ENCODE measurements around the gene HTR2A.

Gene HTR2A

DNA sequence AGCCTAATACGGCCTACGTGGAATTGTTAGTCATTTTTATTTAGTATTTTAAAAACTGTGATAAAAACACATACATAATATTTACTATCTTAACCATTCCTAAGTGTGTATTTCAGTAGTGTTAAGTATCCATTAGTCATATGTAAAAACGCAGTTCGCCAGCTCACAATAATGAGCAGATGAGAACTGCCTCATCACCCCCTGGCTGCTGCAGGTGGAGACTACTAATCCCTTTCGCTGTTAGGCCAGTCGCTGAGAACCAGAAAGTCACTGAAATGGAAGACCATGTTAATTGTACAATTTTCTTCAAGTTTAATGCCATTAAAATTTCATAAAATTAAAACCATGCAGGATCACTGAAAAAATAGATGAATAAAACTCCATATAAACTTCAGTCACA lies 101.5 kb downstream of the HTR2A start:
- Histone ChIP-seq H3K27me3 (ENCODE audit: control insufficient read depth in 1 of 2, insufficient read depth in 2 of 2, low read length in 2 of 2) (no peaks in the 10 kb centered on the region), H3K27ac (ENCODE audit: low read length) (no peak overlapping the region), H3K36me3 (ENCODE audit: control insufficient read depth in 2 of 2, insufficient read depth in 2 of 2, low read length in 2 of 2) (peaks cover 0 to 7% of the 10 kb centered on the region in 2 donors), H3K4me1 (ENCODE audit: control insufficient read depth, insufficient read depth, low read length) (peaks cover 20% of the 10 kb centered on the region), H3K9ac (ENCODE audit: low read length in 2 of 2) (no peak overlapping the region), H3K9me3 (ENCODE audit: control insufficient read depth in 2 of 2, low read length in 2 of 2) (no peaks in the 10 kb centered on the region), H3K4me3 (ENCODE audit: low read length in 2 of 2) (peak overlapping the region in 1 of 2 donors; percentile 90)

- Histone ChIP-seq H3K36me3 (ENCODE audit: control insufficient read depth in 2 of 2, insufficient read depth in 2 of 2, low read length in 2 of 2) (peaks cover 22 to 33% of the 10 kb centered on the region in 2 donors), H3K4me3 (ENCODE audit: low read length in 2 of 2) (no peak overlapping the region)
These were observed 113.3 kb downstream of the HTR2A start for GRCh38 chr13:46783504-46783903.

GRCh38 chr13:46782691-46783090 lies 114.2 kb downstream of the HTR2A start:
- no peak overlapping the region for H3K4me3 ChIP-seq (ENCODE audit: low read length in 2 of 2)
- no peaks in the 10 kb centered on the region for H3K9me3 ChIP-seq (ENCODE audit: control insufficient read depth in 2 of 2, low read length in 2 of 2)
- H3K4me1 ChIP-seq (ENCODE audit: control insufficient read depth, insufficient read depth, low read length) = no peaks in the 10 kb centered on the region
- peaks cover 22 to 33% of the 10 kb centered on the region in 2 donors for H3K36me3 ChIP-seq (ENCODE audit: control insufficient read depth in 2 of 2, insufficient read depth in 2 of 2, low read length in 2 of 2)
- no peak overlapping the region for H3K27ac ChIP-seq (ENCODE audit: low read length)
- H3K27me3 ChIP-seq (ENCODE audit: control insufficient read depth in 1 of 2, insufficient read depth in 2 of 2, low read length in 2 of 2) = no peaks in the 10 kb centered on the region
- H3K9ac ChIP-seq (ENCODE audit: low read length in 2 of 2) = no peak overlapping the region

More at GRCh38 chr13:46783504-46783903, 113.3 kb downstream of the HTR2A start:
- Histone ChIP-seq H3K27ac (ENCODE audit: low read length) (no peak overlapping the region), H3K9ac (ENCODE audit: low read length in 2 of 2) (no peak overlapping the region), H3K27me3 (ENCODE audit: control insufficient read depth in 1 of 2, insufficient read depth in 2 of 2, low read length in 2 of 2) (no peaks in the 10 kb centered on the region), H3K9me3 (ENCODE audit: control insufficient read depth in 2 of 2, low read length in 2 of 2) (no peaks in the 10 kb centered on the region), H3K4me1 (ENCODE audit: control insufficient read depth, insufficient read depth, low read length) (no peaks in the 10 kb centered on the region)

DNA sequence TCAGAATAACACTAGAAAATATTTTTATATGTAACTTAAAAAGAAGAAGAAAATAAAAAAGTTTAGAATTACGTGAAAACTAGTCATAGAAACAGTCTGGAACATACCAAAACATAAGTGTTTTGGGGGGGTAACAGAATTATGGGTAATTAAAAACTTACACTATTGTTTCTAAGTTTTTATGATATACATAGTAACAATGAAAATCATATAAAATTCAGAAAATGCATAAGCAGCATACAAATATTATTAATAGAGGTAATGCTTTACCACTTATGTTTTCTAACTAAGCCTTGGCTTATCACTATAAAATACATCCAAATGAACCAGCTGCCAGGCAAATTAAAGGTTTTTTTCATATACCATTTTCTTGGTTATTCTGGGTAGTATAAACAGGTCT lies 114.8 kb downstream of the HTR2A start:
- no peak overlapping the region for H3K27ac ChIP-seq (ENCODE audit: low read length)
- H3K27me3 ChIP-seq (ENCODE audit: control insufficient read depth in 1 of 2, insufficient read depth in 2 of 2, low read length in 2 of 2) = no peaks in the 10 kb centered on the region
- no peak overlapping the region for H3K9ac ChIP-seq (ENCODE audit: low read length in 2 of 2)
- no peaks in the 10 kb centered on the region for H3K9me3 ChIP-seq (ENCODE audit: control insufficient read depth in 2 of 2, low read length in 2 of 2)
- H3K4me3 ChIP-seq (ENCODE audit: low read length in 2 of 2) = no peak overlapping the region
- H3K4me1 ChIP-seq (ENCODE audit: control insufficient read depth, insufficient read depth, low read length) = no peaks in the 10 kb centered on the region
- peaks cover 24 to 35% of the 10 kb centered on the region in 2 donors for H3K36me3 ChIP-seq (ENCODE audit: control insufficient read depth in 2 of 2, insufficient read depth in 2 of 2, low read length in 2 of 2)
